Duodenal mucosa (tissue), 2 donors: Measurements from ENCODE around the gene ACTR3.

Experiments used
- H3K27ac ChIP-seq: one replicate; pipeline ENCODE4 v1.7.0; 2013; ENCODE audit warnings: low read depth, low read length
- H3K27me3 ChIP-seq, 2 donors: one replicate each; pipeline ENCODE4 v1.7.0; 2013; ENCODE audit warnings: low read length in 2 of 2, control low read depth in 1 of 2; ENCODE audit not compliant: insufficient read depth in 2 of 2, control insufficient read depth in 1 of 2
- H3K36me3 ChIP-seq, 2 donors: one replicate each; pipeline ENCODE4 v1.7.0; 2013; ENCODE audit warnings: low read length in 2 of 2, control low read depth in 1 of 2; ENCODE audit not compliant: insufficient read depth in 2 of 2, control insufficient read depth in 1 of 2
- H3K4me1 ChIP-seq, 2 donors: one replicate each; pipeline ENCODE4 v1.7.0; 2013; ENCODE audit warnings: low read length in 2 of 2, control low read depth in 1 of 2; ENCODE audit not compliant: insufficient read depth in 2 of 2, control insufficient read depth in 1 of 2
- H3K4me3 ChIP-seq, 2 donors: one replicate each; pipeline ENCODE4 v1.7.0; 2013; ENCODE audit warnings: low read length in 2 of 2, low read depth in 1 of 2
- H3K9ac ChIP-seq, 2 donors: one replicate each; pipeline ENCODE4 v1.7.0; 2013; ENCODE audit warnings: low read length in 2 of 2, low read depth in 1 of 2
- H3K9me3 ChIP-seq, 2 donors: one replicate each; pipeline ENCODE4 v1.7.0; 2013; ENCODE audit warnings: low read length in 2 of 2, control low read depth in 1 of 2; ENCODE audit not compliant: control insufficient read depth in 1 of 2

ACTR3 gene

GRCh38 chr2:113963965-113964364 is 74.1 kb downstream of the ACTR3 start:
- Histone ChIP-seq H3K4me3 (no peak overlapping the region), H3K9me3 (no peaks in the 10 kb centered on the region), H3K9ac (no peak overlapping the region), H3K27ac (no peak overlapping the region), H3K36me3 (peaks cover 0 to 4% of the 10 kb centered on the region in 2 donors), H3K27me3 (no peaks in the 10 kb centered on the region), H3K4me1 (peaks cover 0 to 9% of the 10 kb centered on the region in 2 donors)

DNA sequence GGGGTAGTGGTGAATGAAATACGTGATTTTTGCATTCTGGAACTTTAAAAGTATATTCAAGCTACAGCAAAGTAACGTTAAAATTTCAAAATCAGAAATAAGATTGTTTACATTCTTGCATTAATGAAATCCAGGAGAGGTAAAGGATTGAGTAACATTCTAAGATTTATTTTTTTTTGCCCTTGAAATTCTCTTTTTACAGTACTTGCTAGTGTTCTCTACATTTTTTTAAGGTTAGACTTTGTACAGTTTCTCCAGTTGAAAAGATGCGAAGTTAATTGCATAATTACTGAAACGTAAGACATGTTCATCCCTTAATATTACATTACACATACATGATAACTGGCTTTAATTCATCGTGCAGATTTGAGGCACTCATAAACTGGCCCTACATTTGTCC is 74.5 kb downstream of the ACTR3 start:
- peaks cover 0 to 9% of the 10 kb centered on the region in 2 donors for H3K4me1 ChIP-seq
- no peak overlapping the region for H3K9ac ChIP-seq
- no peak overlapping the region for H3K4me3 ChIP-seq
- H3K27me3 ChIP-seq = no peaks in the 10 kb centered on the region
- H3K27ac ChIP-seq = no peak overlapping the region
- H3K9me3 ChIP-seq = no peaks in the 10 kb centered on the region
- H3K36me3 ChIP-seq = peaks cover 0 to under 1% of the 10 kb centered on the region in 2 donors

- Histone ChIP-seq H3K27me3 (no peaks in the 10 kb centered on the region), H3K36me3 (no peaks in the 10 kb centered on the region), H3K4me1 (peaks cover 0 to 9% of the 10 kb centered on the region in 2 donors), H3K9ac (no peak overlapping the region), H3K4me3 (no peak overlapping the region), H3K9me3 (no peaks in the 10 kb centered on the region), H3K27ac (no peak overlapping the region)
Measured at GRCh38 chr2:113965228-113965627, 75.3 kb downstream of the ACTR3 start.

- H3K4me1 ChIP-seq = peaks cover 0 to 9% of the 10 kb centered on the region in 2 donors
- H3K9ac ChIP-seq = no peak overlapping the region
- H3K27ac ChIP-seq = no peak overlapping the region
- no peaks in the 10 kb centered on the region for H3K27me3 ChIP-seq
- peaks cover 0 to under 1% of the 10 kb centered on the region in 2 donors for H3K36me3 ChIP-seq
- H3K9me3 ChIP-seq = no peaks in the 10 kb centered on the region
- H3K4me3 ChIP-seq = no peak overlapping the region
Measured at GRCh38 chr2:113965644-113966043, 75.8 kb downstream of the ACTR3 start.

GRCh38 chr2:113966171-113966570 is 76.3 kb downstream of the ACTR3 start:
- peaks cover 0 to 4% of the 10 kb centered on the region in 2 donors for H3K36me3 ChIP-seq
- no peak overlapping the region for H3K4me3 ChIP-seq
- H3K27ac ChIP-seq = no peak overlapping the region
- H3K9ac ChIP-seq = no peak overlapping the region
- no peaks in the 10 kb centered on the region for H3K9me3 ChIP-seq
- peaks cover 0 to 9% of the 10 kb centered on the region in 2 donors for H3K4me1 ChIP-seq
- H3K27me3 ChIP-seq = no peaks in the 10 kb centered on the region

GRCh38 chr2:113966832-113967231 is 76.9 kb downstream of the ACTR3 start:
- Histone ChIP-seq H3K27ac (no peak overlapping the region), H3K9me3 (no peaks in the 10 kb centered on the region), H3K9ac (no peak overlapping the region), H3K27me3 (no peaks in the 10 kb centered on the region), H3K4me3 (no peak overlapping the region), H3K4me1 (peaks cover 0 to 9% of the 10 kb centered on the region in 2 donors), H3K36me3 (peaks cover 0 to 4% of the 10 kb centered on the region in 2 donors)

- no peaks in the 10 kb centered on the region for H3K9me3 ChIP-seq
- H3K9ac ChIP-seq = no peak overlapping the region
- H3K4me1 ChIP-seq = peaks cover 0 to 9% of the 10 kb centered on the region in 2 donors
- no peaks in the 10 kb centered on the region for H3K27me3 ChIP-seq
- H3K4me3 ChIP-seq = no peak overlapping the region
- H3K36me3 ChIP-seq = peaks cover 0 to 4% of the 10 kb centered on the region in 2 donors
- no peak overlapping the region for H3K27ac ChIP-seq
Measured at GRCh38 chr2:113967272-113967671, 77.4 kb downstream of the ACTR3 start.

GRCh38 chr2:113972766-113973165 is 82.9 kb downstream of the ACTR3 start:
- Histone ChIP-seq H3K4me1 (peaks cover 0 to 2% of the 10 kb centered on the region in 2 donors), H3K36me3 (peaks cover 0 to 6% of the 10 kb centered on the region in 2 donors), H3K27me3 (no peaks in the 10 kb centered on the region), H3K9me3 (no peaks in the 10 kb centered on the region), H3K27ac (no peak overlapping the region), H3K9ac (no peak overlapping the region), H3K4me3 (no peak overlapping the region)

GRCh38 chr2:113973810-113974209 is 83.9 kb downstream of the ACTR3 start:
- H3K4me1 ChIP-seq = peaks cover 4 to 10% of the 10 kb centered on the region in 2 donors
- H3K4me3 ChIP-seq = no peak overlapping the region
- H3K9ac ChIP-seq = no peak overlapping the region
- peaks cover 0 to 6% of the 10 kb centered on the region in 2 donors for H3K36me3 ChIP-seq
- no peaks in the 10 kb centered on the region for H3K9me3 ChIP-seq
- no peaks in the 10 kb centered on the region for H3K27me3 ChIP-seq
- H3K27ac ChIP-seq = no peak overlapping the region

DNA sequence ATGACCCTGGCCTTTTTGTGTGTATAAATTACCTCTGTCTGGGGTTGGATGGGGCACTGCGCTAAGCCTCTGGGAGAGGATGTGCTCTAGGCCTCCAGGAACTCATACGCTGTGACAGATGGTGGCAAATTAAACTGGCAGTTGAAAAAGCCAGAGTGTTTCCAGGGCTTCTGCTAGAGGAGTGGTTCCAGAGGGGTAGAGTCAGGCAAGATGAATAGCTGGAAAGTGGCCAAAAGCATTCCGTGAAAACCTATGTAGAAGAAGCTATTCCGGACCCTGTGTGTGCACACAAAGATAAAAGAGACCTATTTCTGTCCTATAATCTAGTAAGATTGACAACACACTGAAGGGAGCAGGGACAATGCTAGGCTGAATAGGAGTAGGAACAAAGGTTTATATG is 84.8 kb downstream of the ACTR3 start:
- peaks cover 4 to 10% of the 10 kb centered on the region in 2 donors for H3K4me1 ChIP-seq
- H3K36me3 ChIP-seq = peaks cover 0 to 6% of the 10 kb centered on the region in 2 donors
- no peaks in the 10 kb centered on the region for H3K9me3 ChIP-seq
- no peak overlapping the region for H3K9ac ChIP-seq
- H3K27me3 ChIP-seq = no peaks in the 10 kb centered on the region
- no peak overlapping the region for H3K4me3 ChIP-seq
- no peak overlapping the region for H3K27ac ChIP-seq
